Spleen (tissue), 7 donors: ENCODE measurements around the gene PACRG.

ENCODE experiments used
- POLR2A ChIP-seq, 3 donors: fragments of 450-650 bp; IDR thresholded peaks; one replicate each; pipeline ENCODE4 v1.5.1; 2017; ENCODE audit warnings: antibody characterized with exemption in 3 of 3, mild to moderate bottlenecking in 1 of 3
- TF ChIP-seq, protein P1 (sequence below), 11 experiments: fragments of 200-600 bp in 7 of 11; fragments of 450-650 bp in 4 of 11; sonication (generic) in 4 of 11; IDR thresholded peaks in 8 of 11; conservative IDR thresholded peaks in 3 of 11; 1 replicate in 7 of 11; 2 replicates in 4 of 11; pipeline versions ENCODE4 v1.4.0 to v1.8.0; 2016 to 2021; ENCODE audit warnings: antibody characterized with exemption in 11 of 11, inconsistent platforms in 4 of 11, mild to moderate bottlenecking in 1 of 11
- donor health status: DM: no; HTN: no; CAD: no; lungs with moderate emphysema.
- donor health status: DM: no; HTN: no; CAD: no.
- donor health status: DM: no; HTN: no; CAD: no.

- TF ChIP-seq, protein P1, sequence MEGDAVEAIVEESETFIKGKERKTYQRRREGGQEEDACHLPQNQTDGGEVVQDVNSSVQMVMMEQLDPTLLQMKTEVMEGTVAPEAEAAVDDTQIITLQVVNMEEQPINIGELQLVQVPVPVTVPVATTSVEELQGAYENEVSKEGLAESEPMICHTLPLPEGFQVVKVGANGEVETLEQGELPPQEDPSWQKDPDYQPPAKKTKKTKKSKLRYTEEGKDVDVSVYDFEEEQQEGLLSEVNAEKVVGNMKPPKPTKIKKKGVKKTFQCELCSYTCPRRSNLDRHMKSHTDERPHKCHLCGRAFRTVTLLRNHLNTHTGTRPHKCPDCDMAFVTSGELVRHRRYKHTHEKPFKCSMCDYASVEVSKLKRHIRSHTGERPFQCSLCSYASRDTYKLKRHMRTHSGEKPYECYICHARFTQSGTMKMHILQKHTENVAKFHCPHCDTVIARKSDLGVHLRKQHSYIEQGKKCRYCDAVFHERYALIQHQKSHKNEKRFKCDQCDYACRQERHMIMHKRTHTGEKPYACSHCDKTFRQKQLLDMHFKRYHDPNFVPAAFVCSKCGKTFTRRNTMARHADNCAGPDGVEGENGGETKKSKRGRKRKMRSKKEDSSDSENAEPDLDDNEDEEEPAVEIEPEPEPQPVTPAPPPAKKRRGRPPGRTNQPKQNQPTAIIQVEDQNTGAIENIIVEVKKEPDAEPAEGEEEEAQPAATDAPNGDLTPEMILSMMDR (IDR thresholded peaks at IDR 0.05 in 8 of 11, conservative IDR thresholded peaks at IDR 0.05 in 3 of 11): no peak
- no peak for TF ChIP-seq POLR2A (IDR thresholded peaks at IDR 0.05)
Measured at GRCh38 chr6:163240556-163240955, 512.8 kb downstream of the PACRG start.
